ENCODE results near the gene NINL.

- no peak for TF ChIP-seq MAX (IDR thresholded peaks at IDR 0.05)
- TF ChIP-seq MAFK (IDR thresholded peaks at IDR 0.05; ENCODE audit: low read depth, low read length), result no peak
- no peak for TF ChIP-seq JUN (IDR thresholded peaks at IDR 0.05; ENCODE audit: low read depth, low read length)
- no peak for TF ChIP-seq USF2 (IDR thresholded peaks at IDR 0.05; ENCODE audit: low read length)
- TF ChIP-seq POLR2A (IDR thresholded peaks at IDR 0.05; ENCODE audit: control extremely low read depth in 1 of 2, low read depth in 2 of 2, low read length in 2 of 2), result no peak
- TF ChIP-seq CTCF (IDR thresholded peaks at IDR 0.05; ENCODE audit: control extremely low read depth in 1 of 3, insufficient read depth in 1 of 3, low read depth in 1 of 3, low read length in 3 of 3), result no peak
- TF ChIP-seq RXRA (IDR thresholded peaks at IDR 0.05; ENCODE audit: insufficient read depth, low read depth, low read length), result no peak
- TF ChIP-seq EZH2 (IDR thresholded peaks at IDR 0.05; ENCODE audit: low read depth, low read length, severe bottlenecking), result no peak
- TF ChIP-seq CHD2 (IDR thresholded peaks at IDR 0.05; ENCODE audit: low read length), result no peak
- TF ChIP-seq EP300 (IDR thresholded peaks at IDR 0.05; ENCODE audit: borderline replicate concordance in 1 of 2, low read depth in 2 of 2, low read length in 2 of 2), result no peak
Observed at GRCh38 chr20:25548613-25549086, 36.7 kb downstream of the NINL start.
